GM12874 (cell line): ENCODE data around the gene EIF3M.

Experiments used
- TF ChIP-seq, protein P1 (sequence below): IDR thresholded peaks from 2 replicates; pipeline ENCODE4 v1.5.1; 2011; ENCODE audit warnings: low read depth, mild to moderate bottlenecking, control low read depth, low read length, moderate library complexity; ENCODE audit not compliant: insufficient read depth

EIF3M gene

DNA sequence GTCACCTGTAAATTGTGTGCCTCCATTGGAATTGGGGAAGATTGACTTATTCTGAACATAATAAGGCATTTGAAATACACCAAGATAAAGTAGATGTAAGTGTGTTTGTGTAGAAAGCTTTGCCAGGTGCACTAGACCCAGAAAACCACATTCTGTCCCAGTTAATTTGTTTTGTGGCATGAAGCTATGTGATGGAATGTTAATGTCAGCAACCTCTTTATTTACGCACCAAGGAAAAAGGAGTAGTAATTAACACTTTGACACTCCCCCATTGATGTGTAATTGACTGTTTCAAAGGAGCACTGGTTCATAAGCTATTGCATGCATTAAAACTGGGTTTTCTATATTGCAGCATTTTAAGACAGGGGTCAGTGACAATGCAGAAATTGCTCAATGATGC, 14.3 kb downstream of the EIF3M start:
- TF ChIP-seq, protein P1, sequence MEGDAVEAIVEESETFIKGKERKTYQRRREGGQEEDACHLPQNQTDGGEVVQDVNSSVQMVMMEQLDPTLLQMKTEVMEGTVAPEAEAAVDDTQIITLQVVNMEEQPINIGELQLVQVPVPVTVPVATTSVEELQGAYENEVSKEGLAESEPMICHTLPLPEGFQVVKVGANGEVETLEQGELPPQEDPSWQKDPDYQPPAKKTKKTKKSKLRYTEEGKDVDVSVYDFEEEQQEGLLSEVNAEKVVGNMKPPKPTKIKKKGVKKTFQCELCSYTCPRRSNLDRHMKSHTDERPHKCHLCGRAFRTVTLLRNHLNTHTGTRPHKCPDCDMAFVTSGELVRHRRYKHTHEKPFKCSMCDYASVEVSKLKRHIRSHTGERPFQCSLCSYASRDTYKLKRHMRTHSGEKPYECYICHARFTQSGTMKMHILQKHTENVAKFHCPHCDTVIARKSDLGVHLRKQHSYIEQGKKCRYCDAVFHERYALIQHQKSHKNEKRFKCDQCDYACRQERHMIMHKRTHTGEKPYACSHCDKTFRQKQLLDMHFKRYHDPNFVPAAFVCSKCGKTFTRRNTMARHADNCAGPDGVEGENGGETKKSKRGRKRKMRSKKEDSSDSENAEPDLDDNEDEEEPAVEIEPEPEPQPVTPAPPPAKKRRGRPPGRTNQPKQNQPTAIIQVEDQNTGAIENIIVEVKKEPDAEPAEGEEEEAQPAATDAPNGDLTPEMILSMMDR, result no peak

DNA sequence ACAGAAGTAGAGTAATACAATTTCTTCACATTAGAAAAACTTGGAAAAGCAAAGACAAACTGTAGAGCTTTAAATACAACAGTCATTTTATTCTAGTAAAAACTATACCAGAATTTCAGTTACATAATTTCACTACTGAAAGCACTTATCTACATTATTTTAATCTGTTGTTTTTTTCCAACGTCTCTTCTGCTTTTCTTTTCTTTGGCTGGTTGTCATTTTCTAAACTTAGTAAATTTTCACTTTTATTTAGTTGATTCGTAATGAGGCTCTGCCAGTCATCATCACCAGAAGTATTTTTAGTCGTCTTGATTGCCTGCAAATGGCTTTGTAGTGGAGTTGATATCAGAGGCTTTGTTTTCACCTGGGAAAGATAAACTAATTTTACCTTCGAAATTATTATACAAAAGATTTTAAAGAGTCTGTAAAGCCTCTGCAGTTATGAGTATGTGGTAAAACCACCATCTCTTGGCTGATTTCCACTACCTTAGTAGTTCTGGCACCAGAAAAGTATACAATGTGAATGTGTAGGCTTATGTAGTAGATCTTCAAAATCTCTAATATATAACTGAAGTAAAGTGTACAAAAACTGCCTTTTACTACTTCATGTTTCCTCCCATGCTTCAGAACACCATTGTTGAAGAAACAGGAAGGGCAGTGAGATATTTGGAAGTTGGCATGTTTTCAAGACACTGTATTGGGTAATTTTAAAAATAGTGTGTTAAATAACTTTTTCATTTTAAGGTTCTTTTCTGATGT, 19.2 kb downstream of the EIF3M start:
- TF ChIP-seq, protein P1, result no peak

DNA sequence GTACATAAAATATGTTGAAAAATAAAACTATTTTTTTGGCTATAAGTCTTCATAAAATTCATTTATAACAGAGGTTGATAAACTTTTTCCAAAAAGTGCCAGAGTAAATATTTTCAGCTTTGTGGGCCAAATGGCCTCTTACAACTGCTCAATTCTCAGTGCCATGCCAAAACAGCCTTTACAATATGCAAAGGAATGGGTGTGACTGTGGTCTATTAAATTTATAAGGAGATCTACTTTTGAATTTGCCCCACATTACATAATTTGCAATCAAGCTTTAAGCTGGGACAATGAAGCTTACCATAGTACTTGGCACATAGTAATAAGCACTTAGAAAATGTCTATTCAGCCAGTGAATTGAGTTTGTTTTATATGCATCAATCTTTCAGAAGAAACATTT, 22.6 kb downstream of the EIF3M start:
- TF ChIP-seq, protein P1, result no peak

DNA sequence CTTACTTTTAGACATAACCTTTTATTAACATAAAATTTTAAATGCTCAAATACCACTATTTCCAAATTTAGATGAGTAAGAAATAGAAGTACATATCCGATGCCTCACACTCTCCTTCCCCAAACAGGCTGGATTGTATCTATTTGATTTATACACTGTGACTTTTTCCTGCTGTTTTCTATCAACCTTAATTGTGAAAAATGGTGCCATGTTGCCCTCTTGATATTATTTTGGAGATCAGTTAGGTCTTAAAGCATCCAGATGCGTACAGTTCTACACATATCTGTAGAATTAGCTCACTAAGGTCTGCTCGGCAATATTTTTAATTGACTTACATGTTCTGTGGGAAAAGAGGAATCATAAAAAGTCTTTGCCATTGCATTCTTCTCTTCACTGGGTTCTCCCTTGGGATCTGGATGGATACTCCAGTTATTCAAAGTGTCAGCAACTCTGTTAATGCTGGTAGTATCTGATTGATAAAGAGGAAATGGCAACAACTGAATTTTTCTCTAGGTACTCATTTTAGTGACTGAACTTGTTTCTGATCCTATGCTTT, 27.2 kb downstream of the EIF3M start:
- TF ChIP-seq, protein P1, result no peak

DNA sequence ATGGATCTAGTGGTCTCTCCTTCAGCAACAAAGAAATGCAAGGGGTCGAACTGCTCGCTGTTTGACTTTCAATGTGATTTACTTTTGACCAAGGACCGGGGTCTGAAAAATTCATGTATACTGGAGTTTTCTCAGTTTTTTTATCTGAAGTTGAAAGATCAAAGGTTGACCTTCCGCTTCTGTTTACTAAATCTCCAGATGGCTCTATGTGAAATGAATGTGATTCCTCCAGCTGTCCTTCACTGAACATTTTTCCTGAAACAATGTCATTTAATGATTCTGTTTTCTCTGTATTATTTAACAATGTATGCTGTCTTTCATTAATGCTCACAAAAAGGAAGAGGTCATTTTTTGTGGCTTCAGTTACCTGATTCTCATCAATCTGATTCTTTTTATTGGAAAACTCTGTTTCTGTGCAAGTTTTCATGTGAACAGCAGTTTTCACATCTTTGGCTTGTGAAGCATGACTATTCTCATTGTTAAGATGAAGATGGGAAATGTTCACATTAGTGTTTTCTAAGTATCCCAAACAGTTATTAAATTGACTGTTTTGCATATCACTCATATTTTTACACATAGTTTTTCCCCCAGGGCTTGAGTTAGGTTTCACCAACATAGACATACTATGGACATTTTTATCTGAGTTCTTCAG, 30.0 kb downstream of the EIF3M start:
- TF ChIP-seq, protein P1, result no peak

DNA sequence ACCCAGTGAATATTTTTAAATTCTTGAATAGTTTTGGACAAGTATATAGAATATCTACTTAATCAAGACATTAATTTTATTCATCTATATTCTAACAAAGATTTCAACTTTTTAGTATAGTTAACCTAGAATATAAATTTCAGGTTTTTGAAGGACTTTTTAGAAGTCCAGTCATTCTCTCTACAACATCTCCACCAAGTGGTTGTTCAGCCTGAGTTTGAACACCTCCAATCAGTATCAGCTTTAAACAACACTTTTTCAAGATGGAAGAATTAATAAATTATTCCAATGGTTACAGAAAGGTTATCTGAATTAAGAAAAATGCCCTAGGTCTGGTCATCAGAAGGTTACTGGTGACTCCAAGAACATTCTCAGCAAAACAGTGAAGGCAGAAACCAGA, 31.8 kb downstream of the EIF3M start:
- TF ChIP-seq, protein P1, result 0 out of 2 replicates have a peak, but pooled peaks have one; percentile 4

DNA sequence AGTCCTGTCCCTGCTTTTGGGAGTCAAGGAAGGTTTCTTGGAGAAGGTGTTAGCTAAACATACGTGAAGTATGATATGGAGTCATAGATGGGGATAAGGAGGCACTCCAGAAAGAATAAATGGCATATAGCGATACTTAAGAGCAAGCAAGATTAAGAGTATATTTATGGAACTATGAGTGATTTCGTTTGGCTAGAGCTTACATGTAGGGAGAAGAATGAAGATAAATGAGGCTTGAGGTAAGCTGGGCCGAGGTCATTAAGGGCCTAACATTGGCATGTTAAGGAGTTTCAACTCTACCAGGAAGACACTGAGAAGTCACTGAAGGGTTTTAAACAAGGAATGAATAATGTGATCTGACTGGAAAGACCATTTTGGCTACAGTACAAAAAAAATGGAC, 33.3 kb downstream of the EIF3M start:
- TF ChIP-seq, protein P1, result no peak
